GM21528 (cell line): Measurements from ENCODE around the gene PRR3.
"Not testable (repeated sequence)": the region's sequence is repeated elsewhere in the genome, so short reads cannot be mapped to it uniquely, and the experiment has no call there.

Experiments
- ATAC-seq: cut with Tn5 transposase; IDR thresholded peaks from one replicate; pipeline ENCODE4 v1.9.1; 2021; ENCODE audit warnings: mild to moderate bottlenecking, moderate library complexity; ENCODE audit not compliant: unreplicated experiment, low FRiP score

The PRR3 gene

DNA sequence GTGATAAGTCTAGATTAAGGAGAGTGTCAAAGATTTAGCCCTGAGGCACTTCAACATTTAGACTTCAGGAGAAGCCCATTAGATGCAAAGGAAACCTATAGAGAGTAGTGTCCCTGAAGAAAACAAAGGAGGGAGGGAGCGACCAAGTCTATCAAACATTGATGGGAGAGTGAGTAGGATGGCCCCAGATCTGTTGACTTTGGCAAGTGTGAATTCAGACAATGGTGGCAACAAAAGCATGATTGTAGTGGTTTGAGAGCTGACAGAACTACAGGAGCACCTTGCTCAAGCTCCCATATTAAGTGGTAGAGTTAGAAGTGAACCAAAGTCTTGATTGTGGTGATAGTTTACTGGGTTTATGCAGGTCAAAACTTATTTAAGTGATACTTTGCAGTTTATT lies 13.2 kb downstream of the PRR3 start:
- ATAC-seq = no peak

DNA sequence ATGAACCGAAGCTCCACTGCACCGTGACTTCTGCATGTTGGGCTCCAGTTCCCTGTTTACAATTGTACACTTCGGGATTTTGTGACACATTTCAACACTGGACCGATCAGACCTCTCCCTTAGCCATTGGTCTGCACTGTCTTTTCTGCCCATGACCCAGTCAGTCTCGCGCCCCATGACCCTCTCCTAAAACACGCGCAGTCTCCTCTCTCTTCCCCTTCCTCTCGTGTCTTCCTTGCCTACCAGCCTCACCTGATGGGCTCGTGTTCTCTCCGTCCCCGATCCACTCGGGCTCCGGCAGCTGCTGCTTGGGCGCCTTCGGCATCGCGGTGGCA lies 13.6 kb downstream of the PRR3 start:
- ATAC-seq = peak; percentile 36

DNA sequence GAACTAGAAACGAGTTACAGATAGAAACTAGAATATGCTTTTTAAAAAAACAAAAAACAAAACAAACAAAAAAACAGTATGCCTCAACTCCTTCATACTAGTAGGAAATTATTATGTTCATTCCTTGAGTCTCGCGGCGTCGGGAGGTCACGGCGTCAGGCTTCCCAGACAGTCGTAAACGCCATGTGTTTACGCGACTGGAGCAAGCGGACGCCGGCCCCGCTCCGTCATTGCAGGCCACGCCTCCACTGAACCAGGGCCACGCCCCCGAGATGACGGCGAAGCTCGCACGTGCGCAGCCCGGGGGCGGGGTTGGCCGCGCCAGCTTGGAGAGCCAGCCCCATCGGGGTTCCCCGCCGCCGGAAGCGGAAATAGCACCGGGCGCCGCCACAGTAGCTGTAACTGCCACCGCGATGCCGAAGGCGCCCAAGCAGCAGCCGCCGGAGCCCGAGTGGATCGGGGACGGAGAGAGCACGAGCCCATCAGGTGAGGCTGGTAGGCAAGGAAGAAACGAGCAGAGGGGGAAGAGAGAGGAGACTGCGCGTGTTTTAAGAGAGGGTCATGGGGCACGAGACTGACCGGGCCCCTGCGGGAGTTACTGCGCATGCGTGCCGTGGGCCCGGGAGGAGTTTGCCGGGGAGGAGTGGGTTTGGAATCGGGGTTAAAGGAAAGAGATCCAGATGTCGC lies 14.1 kb downstream of the PRR3 start, which contains the start of gene ABCF1:
Gene ABCF1, plus strand, starts transcription at position 368 of the 687 bp plus-strand sequence. Its CDS starts 46 bp downstream, at position 414.
- peak; percentile 89 for ATAC-seq

DNA sequence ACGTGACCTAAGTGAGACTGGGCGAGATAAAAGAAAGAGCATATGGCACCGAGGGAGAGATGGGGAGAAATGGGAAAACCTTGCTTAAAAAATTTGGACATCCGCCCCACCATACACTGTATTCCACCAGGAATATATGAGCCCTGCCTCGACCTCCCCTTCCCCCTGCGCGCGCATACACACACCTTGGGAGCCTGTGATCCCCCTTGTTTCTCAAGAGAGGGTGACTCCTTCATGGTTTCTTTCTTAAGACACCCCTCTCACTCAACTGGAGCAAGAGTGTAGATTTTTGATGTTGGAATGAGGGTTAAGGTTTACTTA lies 14.6 kb downstream of the PRR3 start:
- no peak for ATAC-seq

DNA sequence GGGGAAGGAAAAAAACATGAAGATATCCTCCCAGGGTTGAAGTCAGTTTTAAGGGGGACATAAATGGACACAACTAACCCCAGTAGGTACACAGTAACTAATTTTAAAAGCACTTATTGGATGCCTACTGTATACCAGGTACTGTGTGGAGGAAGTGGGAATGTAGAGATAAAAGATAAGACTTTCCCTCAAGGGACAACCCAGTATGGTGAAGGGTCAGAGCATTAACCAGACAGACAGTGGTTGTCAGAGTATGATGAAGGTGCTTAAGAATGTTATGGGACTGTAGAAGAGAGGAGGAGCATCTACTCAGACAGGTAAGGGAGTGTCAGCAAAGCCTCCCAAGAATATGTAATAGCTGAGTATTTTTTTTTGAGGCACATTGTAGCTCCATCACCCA lies 15.1 kb downstream of the PRR3 start:
- ATAC-seq = no peak

DNA sequence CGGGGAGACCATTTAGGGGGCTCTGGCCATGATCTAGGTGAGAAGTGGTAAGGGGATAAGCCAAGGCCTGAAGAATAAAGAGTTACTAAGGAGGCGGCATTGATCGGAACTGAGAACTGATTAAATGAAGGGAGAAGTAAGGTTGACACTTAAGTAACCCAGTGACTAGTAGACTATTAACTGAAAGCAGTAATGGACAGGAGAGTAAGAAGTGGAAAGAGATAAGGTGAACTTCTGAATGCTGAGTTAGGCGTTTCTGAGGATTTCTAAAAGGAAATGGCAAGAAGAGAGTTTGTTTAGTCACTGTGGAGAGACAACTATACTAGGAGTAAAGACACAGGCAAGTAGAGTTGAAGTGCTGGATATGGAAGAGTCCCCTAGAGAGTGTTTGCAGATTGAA lies 16.0 kb downstream of the PRR3 start:
- ATAC-seq = no peak

DNA sequence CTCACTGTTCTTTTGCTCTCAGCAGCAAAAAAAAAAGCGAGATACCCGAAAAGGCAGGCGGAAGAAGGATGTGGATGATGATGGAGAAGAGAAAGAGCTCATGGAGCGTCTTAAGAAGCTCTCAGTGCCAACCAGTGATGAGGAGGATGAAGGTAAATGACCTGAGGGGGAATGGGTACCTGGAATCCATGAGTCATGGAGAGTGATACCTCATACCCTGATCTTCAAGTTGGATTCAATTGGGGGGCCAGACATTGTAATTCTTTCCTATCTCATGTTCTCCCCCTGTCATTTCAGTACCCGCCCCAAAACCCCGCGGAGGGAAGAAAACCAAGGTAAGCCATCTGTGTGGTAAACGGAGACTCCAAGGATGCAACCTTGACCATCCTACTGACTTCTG lies 21.0 kb downstream of the PRR3 start:
- ATAC-seq = no peak

DNA sequence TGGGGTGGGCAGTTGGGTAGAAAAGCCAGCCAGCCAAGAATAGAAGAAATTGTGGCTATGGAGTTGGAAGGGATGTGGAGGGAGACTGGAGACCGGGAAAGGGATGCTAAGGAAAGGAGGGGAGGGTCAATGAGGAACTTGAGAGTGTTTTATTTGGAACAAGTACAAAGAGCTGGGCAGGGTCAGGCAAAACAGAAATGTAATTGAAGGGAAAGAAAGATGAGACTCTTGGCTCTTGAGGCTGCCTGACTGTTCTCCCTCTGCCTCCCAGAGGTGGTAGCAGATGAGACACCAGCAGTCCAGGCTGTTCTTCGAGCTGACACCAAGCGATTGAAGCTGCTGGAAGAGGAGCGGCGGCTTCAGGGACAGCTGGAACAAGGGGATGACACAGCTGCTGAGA lies 26.8 kb downstream of the PRR3 start:
- ATAC-seq = no peak

DNA sequence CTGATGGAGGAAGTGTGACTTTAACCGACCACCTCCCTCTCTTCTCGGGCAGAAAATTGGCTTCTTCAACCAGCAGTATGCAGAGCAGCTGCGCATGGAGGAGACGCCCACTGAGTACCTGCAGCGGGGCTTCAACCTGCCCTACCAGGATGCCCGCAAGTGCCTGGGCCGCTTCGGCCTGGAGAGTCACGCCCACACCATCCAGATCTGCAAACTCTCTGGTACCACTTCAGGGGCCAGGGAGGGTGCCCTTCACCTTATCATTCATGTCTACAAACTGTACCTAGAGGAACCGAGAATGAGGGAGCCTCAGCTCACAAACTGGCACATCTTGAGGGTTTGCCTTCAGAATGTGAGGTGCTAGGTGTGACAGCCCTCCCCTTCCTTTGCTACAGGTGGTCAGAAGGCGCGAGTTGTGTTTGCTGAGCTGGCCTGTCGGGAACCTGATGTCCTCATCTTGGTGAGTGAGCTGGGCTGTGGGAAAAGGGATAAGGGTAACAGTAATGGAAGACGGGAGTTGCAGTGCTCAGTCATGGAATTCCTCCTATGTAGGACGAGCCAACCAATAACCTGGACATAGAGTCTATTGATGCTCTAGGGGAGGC lies 32.8 kb downstream of the PRR3 start:
- no peak for ATAC-seq

DNA sequence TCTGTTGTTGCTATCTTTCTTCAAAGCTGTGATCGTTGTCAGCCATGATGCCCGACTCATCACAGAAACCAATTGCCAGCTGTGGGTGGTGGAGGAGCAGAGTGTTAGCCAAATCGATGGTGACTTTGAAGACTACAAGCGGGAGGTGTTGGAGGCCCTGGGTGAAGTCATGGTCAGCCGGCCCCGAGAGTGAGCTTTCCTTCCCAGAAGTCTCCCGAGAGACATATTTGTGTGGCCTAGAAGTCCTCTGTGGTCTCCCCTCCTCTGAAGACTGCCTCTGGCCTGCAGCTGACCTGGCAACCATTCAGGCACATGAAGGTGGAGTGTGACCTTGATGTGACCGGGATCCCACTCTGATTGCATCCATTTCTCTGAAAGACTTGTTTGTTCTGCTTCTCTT lies 33.4 kb downstream of the PRR3 start:
- ATAC-seq = no peak

DNA sequence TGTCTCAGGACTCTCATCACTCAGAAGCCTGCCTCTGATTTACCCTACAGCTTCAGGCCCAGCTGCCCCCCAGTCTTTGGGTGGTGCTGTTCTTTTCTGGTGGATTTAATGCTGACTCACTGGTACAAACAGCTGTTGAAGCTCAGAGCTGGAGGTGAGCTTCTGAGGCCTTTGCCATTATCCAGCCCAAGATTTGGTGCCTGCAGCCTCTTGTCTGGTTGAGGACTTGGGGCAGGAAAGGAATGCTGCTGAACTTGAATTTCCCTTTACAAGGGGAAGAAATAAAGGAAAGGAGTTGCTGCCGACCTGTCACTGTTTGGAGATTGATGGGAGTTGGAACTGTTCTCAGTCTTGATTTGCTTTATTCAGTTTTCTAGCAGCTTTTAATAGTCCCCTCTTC lies 33.9 kb downstream of the PRR3 start:
- no peak for ATAC-seq

DNA sequence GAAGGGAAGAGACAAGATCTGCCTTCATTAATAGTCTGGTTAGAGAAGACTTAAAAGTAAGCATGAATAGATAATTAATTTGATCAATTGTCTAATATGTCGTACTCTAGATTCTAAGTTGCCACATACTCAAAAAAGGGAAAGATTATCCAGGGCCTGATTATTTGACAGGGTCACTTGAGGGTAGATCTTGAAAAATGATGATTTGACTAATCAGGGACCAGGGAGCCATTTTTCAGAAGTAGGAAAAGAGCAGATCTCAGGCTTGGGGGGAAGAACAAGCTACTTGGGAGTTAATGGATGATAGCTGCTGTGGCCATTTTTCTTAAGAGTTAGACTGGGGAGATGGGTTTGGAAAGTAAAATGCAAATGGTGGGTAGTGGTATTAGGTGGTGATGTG lies 35.2 kb downstream of the PRR3 start:
- ATAC-seq = no peak

DNA sequence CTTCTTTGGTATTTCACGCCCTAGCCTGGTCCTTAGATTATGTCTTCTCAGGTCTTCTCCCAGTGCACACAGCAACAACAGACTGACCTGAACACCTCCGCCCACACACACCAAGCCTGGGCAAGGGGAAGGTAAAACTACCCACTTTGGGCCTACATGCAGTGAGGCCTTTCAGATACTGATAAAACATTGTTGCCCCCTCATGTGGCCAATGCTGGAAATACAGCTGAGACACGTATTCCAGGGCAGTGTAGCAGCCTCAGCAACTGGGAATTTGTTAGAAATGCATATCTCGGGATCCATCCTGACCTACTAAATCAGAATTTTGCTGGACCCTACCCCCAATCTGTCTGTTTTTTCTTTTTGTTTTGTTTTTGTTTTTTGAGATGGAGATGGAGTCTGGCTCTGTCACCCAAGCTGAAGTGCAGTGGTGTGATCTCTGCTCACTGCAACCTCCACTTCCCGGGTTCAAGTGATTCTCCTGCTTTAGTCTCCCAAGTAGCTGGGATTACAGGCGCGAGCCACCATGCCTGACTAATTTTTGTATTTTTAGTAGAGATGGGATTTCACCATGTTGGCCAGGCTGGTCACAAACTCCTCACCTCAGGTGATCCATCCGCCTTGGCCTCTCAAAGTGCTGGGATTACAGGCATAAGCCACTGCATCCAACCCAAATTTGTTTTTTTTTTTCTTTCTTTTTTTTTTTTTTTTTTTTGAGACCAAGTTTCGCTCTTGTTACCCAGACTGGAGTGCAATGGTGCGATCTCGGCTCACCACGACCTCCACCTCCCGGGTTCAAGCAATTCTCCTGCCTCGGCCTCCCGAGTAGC lies 40.4 kb downstream of the PRR3 start:
- not testable (repeated sequence) for ATAC-seq

DNA sequence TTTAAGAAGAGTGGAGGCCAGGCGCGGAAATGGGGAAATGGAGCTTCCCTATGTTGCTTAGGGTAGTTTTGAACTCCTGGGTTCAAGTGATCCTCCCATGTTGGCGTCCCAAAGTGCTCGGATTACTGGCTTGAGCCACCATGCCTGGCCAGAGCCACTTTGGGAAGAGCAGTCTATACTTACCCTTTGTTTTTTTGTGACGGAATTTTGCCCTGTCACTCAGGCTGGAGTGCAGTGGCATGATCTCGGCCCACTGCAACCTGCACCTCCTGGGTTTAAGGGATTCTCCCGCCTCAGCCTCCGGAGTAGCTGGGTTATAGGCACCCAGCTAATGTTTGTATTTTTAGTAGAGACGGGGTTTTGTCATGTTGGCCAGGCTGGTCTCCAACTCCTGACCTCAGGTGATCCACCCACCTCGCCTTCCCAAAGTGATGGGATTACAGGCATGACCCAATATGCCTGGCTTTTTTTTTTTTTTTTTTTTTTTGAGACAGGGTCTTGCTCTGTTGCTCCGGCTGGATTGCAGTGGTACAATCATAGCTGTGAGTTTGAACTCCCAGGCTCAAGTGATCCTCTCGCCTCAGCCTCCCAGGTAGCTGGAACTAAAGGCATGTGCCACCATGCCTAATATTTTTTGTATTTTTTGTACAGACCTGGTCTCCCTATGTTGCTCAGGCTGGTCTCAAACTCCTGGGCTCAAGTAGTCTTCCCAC lies 42.0 kb downstream of the PRR3 start:
- no peak for ATAC-seq

DNA sequence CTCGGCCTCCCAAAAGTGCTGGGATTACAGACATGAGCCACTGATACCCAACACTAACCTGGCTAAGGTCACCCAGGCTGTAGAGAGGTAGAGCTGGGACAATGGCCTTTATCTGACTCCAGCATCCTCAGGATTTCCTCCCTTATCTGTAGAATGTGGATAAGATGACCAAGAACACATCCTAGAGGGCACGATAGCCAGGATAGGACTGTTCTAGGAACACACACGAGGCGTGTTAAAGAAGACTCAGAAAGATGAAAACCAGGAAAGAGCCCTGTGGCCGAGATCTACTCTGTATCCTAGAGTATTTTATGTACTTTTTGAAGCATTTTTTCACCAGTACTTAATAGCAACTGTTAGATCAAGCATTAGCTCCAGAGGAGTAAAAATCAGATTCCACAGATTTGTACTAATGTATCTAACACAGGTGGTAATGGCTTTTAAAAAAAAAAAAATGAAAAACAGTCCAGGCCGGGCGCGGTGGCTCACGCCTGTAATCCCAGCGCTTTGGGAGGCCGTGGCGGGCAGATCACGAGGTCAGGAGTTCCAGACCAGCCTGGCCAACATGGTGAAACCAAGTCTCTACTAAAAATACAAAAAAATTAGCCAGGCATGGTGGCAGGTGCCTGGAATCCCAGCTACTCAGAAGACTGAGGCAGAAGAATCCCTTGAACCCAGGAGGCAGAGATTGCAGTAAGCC lies 42.7 kb downstream of the PRR3 start:
- no peak for ATAC-seq

DNA sequence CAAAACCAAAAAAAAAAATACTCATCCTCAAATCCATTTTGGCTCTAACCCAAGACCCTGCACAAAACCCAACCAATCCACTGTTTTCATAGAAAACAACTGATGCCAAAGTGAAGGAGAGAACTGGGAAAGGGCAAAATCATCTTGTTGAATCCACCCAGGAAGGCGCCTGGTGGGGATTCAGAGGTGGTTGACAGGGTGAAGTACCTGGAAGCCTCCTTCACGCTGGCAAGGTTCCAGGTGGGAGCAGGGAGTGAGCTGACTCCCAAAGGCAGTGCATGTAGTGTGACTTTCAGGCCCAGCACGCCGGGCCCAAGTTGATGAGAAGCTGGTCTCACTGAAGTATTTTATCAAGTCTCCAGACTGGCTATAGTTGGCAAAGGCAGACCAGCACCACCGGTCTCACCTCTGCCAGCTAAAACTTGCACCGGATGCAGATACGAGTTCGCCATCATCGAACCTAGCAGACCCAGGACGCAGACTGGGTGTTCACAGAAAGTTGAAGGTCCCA lies 43.4 kb downstream of the PRR3 start:
- ATAC-seq = no peak

DNA sequence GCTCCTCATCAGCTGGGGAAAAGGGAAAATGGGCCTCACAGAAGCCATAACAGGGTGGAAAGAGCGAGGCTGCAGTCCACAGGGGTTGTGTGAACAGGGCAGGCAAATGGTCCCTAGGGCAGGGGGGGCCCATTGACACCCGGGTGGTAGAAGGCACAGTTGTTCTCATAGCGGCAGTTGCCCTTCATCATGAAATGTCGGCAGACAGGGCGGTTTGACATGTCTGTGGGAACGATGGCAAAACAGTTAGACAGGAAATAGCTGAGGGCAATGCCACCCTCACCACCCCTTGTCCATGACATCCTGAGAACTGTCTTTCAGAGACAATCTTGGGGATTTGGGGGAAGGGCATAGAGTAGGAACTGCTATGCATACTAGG lies 44.3 kb downstream of the PRR3 start:
- ATAC-seq = no peak

DNA sequence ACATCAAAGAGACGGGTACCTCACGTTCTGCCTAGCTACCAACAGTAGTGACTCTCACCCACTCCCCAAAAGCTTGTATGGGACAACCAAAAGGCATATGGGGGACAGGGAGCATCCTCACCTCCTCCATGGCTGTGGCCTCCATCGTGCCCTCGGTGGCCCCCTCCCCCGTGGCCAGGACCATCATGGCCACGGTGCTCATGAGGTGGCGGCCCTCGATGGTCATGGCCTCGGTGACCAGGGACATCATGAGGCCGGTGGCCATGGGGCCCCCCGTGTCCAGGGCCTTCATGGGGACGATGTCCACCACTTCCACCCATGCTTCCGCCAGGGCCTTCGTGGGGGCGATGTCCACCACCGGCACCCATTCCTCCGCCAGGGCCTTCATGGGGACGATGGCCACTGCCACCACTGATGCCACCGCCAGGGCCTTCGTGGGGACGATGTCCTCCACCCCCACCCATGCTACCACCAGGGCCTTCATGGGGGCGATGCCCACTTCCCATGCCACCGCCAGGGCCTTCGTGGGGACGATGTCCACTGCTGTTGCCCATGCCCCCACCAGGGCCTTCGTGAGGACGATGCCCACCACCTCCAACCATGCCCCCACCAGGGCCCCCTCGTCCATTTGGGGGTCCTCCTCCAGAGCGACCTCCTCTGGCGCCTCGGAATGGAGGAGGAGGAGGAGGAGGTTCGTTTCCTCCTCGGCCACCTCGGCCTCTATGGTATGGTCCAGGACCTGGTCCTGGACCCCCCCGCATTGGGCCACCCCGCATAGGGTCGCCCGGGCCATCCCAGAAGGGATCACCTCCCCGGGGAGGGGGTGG lies 44.9 kb downstream of the PRR3 start:
- ATAC-seq = no peak

DNA sequence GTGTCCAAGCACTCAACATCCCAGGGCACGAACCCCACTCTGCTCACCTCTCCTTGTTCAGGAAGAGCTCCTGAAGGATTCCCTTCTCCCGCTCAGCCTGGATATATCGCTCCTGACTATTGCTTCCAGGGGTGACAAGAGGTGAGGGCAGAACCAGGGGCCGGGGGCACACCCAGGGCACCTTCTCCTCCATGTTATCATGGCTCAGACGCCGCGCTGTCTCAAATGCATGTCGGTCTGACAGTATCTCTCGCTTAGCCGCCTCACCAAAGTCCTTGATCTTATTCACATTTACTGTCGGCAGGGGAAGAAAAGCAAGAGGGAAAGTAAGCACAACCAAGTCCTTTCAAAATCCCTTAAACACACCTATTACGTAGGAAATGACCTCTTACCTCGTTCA lies 46.9 kb downstream of the PRR3 start:
- ATAC-seq = no peak

DNA sequence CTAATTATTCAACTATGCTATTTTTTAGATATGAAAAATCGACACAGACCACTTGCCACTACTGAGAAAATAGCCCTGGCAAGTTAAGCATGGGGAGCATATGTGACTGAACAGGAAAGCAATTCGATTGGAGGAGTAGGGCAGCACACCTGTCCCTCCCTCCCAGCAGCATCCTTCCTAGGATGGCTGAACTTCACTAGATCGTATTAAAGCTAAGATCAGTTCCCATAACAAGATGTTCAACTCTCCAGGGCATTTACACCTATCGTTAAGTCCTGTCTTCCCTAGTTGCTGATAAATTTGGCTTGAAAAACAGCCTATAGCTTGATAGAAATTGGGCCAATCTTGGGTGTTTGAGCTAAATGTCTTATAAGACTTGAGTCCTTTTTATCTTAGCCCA lies 53.0 kb downstream of the PRR3 start:
- no peak for ATAC-seq
